HepG2 (cell line): ENCODE measurements around the gene NFATC1. TPM values are rescaled to one million over a fixed set of nuclear protein-coding genes. Genes with fewer than 3 reads are reported as not detected.

Source experiments
- ATAC-seq: fragments of 200-7000 bp; cut with Tn5 transposase; 3 replicates; pipeline ENCODE4 v1.9.1; 2020; ENCODE audit warnings: mild to moderate bottlenecking, moderate library complexity
- BruUV-seq: library from RNA; stranded (reverse); fragments of 400-500 nt; replicated peaks from 2 replicates; lab custom pipeline; 2021; lab: Mats Ljungman, UMichigan
- CTCF ChIA-PET: fragments of 300-600 bp; formaldehyde crosslinking; extraction: SDS; loops from one replicate; lab custom pipeline; 2021; ENCODE audit warnings: low total read pairs, inconsistent platforms, low intra/inter-chr PET ratio; lab: Yijun Ruan, JAX
- POLR2A ChIA-PET: fragments of 350-600 bp; sonication (Branson Sonifier 250); formaldehyde crosslinking; loops from one replicate; lab custom pipeline; 2020; ENCODE audit warnings: antibody characterized with exemption, inconsistent platforms; lab: Yijun Ruan, JAX
- DNase-seq: peaks from one replicate; pipeline ENCODE4 v3.0.0-alpha.2; 2015; ENCODE audit warnings: low spot score
- FAIRE-seq: peaks from 3 replicates; lab custom pipeline; 2011; peaks lifted over from hg19 to GRCh38; lab: Jason Lieb, UNC
- H2AFZ ChIP-seq: one replicate; pipeline ENCODE4 v1.6.1; 2011; ENCODE audit warnings: low read length, inconsistent platforms
- H3K27ac ChIP-seq: fragments of 300-600 bp; 3 replicates; pipeline ENCODE4 v1.8.0; 2011; ENCODE audit warnings: mixed run types, mild to moderate bottlenecking, mixed read lengths, low read length, inconsistent platforms; ENCODE audit not compliant: insufficient read depth; ENCODE audit errors: extremely low read length
- H3K27me3 ChIP-seq, 2 experiments: fragments of 200-600 bp in 1 of 2; 2 replicates in 1 of 2; 3 replicates in 1 of 2; pipeline versions ENCODE4 v1.6.0 to v1.8.0; 2011; ENCODE audit warnings: low read length in 2 of 2, mild to moderate bottlenecking in 2 of 2, moderate library complexity in 2 of 2, inconsistent platforms in 1 of 2; ENCODE audit not compliant: insufficient read depth in 2 of 2, control insufficient read depth in 1 of 2
- H3K36me3 ChIP-seq, 2 experiments: fragments of 200-600 bp in 1 of 2; replicated peaks in 1 of 2; 2 replicates in 1 of 2; 3 replicates in 1 of 2; pipeline versions ENCODE4 v1.5.1 to v1.8.0; 2011; ENCODE audit warnings: low read length in 2 of 2, inconsistent platforms in 1 of 2; ENCODE audit not compliant: insufficient read depth in 2 of 2, control insufficient read depth in 1 of 2
- H3K4me1 ChIP-seq: 2 replicates; pipeline ENCODE4 v1.5.1; 2012; ENCODE audit warnings: low read length, inconsistent platforms; ENCODE audit not compliant: insufficient read depth
- H3K4me2 ChIP-seq: 2 replicates; pipeline ENCODE4 v1.6.0; 2011; ENCODE audit warnings: low read depth, low read length, inconsistent platforms
- H3K4me3 ChIP-seq, 3 experiments: fragments of 200-600 bp in 1 of 3; sonication (generic), shearing (Covaris generic) in 1 of 3; replicated peaks in 1 of 3; 2 replicates each; pipeline ENCODE4 v1.5.1; 2011 to 2016; ENCODE audit warnings: low read length in 3 of 3, inconsistent platforms in 2 of 3, low read depth in 2 of 3, mild to moderate bottlenecking in 2 of 3, control low read depth in 1 of 3, mixed read lengths in 1 of 3; ENCODE audit not compliant: insufficient read depth in 1 of 3
- H3K79me2 ChIP-seq: one replicate; pipeline ENCODE4 v1.6.1; 2011; ENCODE audit warnings: low read length, inconsistent platforms; ENCODE audit not compliant: insufficient read depth
- H3K9ac ChIP-seq: 2 replicates; pipeline ENCODE4 v1.6.0; 2011; ENCODE audit warnings: mild to moderate bottlenecking, low read depth, low read length, inconsistent platforms; ENCODE audit not compliant: insufficient read depth
- H3K9me3 ChIP-seq: 2 replicates; pipeline ENCODE4 v1.5.1; 2012; ENCODE audit warnings: mild to moderate bottlenecking, low read length
- H4K20me1 ChIP-seq: 2 replicates; pipeline ENCODE4 v1.6.0; 2011; ENCODE audit warnings: inconsistent platforms, mild to moderate bottlenecking, low read length, moderate library complexity; ENCODE audit not compliant: insufficient read depth
- KMT2B ChIP-seq: IDR thresholded peaks from 2 replicates; pipeline ENCODE4 v1.6.1; 2016; ENCODE audit warnings: missing genetic modification reagents, missing compliant biosample characterization
- MTF2 ChIP-seq: sonication (generic); formaldehyde crosslinking; IDR thresholded peaks from 2 replicates; pipeline ENCODE4 v1.5.0; 2020; ENCODE audit warnings: missing genetic modification reagents, borderline replicate concordance
- NFKBIZ ChIP-seq: IDR thresholded peaks from 2 replicates; pipeline ENCODE4 v1.6.1; 2018; ENCODE audit warnings: missing genetic modification reagents, missing compliant biosample characterization
- NFYC ChIP-seq: IDR thresholded peaks from 2 replicates; pipeline ENCODE4 v1.6.1; 2016; ENCODE audit warnings: missing genetic modification reagents, missing compliant biosample characterization
- ZFAT ChIP-seq: sonication (generic); formaldehyde crosslinking; conservative IDR thresholded peaks from 2 replicates; pipeline ENCODE4 v1.8.1; 2023; ENCODE audit warnings: missing genetic modification reagents, inconsistent platforms
- ZNF17 ChIP-seq: sonication (generic); formaldehyde crosslinking; IDR thresholded peaks from 2 replicates; pipeline ENCODE4 v1.5.0; 2020; ENCODE audit warnings: mild to moderate bottlenecking, missing genetic modification reagents
- ZNF501 ChIP-seq: sonication (generic); formaldehyde crosslinking; IDR thresholded peaks from 2 replicates; pipeline ENCODE4 v1.5.1; 2020; ENCODE audit warnings: mild to moderate bottlenecking, moderate library complexity, missing genetic modification reagents
- WGBS: methylation state at CpG from one replicate; pipeline ENCODE4 v1.1.6; 2017; ENCODE audit warnings: low lambda C conversion rate; 5-methylcytosine and 5-hydroxymethylcytosine counted together
- in situ Hi-C: cut with HindIII; loops from 2 replicates; pipeline ENCODE4 v1.10.0; 2017; ENCODE audit warnings: low pct_unique_long_range_greater_than_20kb; ENCODE audit not compliant: extremely low pct_ligation_motif_present
- intact Hi-C: fragments of 100-400 bp; cut with micrococcal nuclease; formaldehyde crosslinking; loops from one replicate; pipeline ENCODE4 v1.10.0; 2022; ENCODE audit not compliant: unreplicated experiment
- polyA plus RNA-seq, 8 experiments: library from polyadenylated mRNA; depleted of rRNA in 3 of 8; stranded (reverse) in 7 of 8; unstranded in 1 of 8; fragments of >200 nt; fragmentation: Illumina TruSeq in 4 of 8; extraction: Trizol in 4 of 8; gene quantifications; 2 replicates each; pipeline versions ENCODE4 v1.2.1 to v1.2.3, GENCODE V29; 2011 to 2016; ENCODE audit warnings: low read depth in 4 of 8, missing spikeins in 1 of 8, mixed read lengths in 1 of 8; ENCODE audit not compliant: insufficient read depth in 1 of 8
- total RNA-seq, 5 experiments: library from RNA; depleted of rRNA; stranded (reverse); fragments of >200 nt; fragmentation: Illumina TruSeq; extraction: Trizol; gene quantifications; 2 replicates each; pipeline ENCODE4 v1.2.3, GENCODE V29; 2016; ENCODE audit warnings: low read depth in 1 of 5
- TF ChIP-seq, protein P1 (sequence below): sonication (generic); formaldehyde crosslinking; IDR thresholded peaks from 2 replicates; pipeline ENCODE4 v1.4.0; 2020; ENCODE audit warnings: mild to moderate bottlenecking, missing genetic modification reagents
- TF ChIP-seq, protein P2 (sequence below): IDR thresholded peaks from 2 replicates; pipeline ENCODE4 v1.6.1; 2016; ENCODE audit warnings: missing compliant biosample characterization, missing genetic modification reagents, borderline replicate concordance

The NFATC1 gene
- total and polyA plus RNA-seq, 2 of the 13 experiments (the other 11 are each of a cell fraction or from before 2014, with no cell fraction given), result not detected

DNA sequence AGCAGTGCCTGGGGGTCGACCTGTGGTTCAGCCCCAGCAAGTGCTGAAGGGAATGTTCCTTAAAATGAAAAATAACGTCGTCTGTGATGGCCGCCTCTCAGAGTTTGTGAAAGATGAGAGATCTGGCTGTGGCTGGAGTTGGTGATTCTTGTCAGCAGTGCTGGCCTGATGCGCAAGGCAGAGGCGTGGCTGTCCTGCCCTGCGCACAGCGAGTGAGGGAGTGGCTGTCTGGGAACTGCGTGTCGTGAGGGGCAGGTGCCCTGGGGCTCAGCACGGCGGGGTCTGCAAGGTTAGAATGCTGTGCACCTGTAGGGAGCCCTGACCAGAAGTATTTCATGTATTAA, 8.8 kb downstream of the NFATC1 start:
- intact Hi-C loops, result no loop called here
- H3K79me2 ChIP-seq, result no peaks in the 10 kb centered on the region

More for the DNA sequence above, 8.8 kb downstream of the NFATC1 start:
- Histone ChIP-seq H3K4me3 (no peak overlapping the region), H4K20me1 (no peaks in the 10 kb centered on the region; the same call in 1 of the 2 replicates), H3K27me3 (peaks cover 15 to 59% of the 10 kb centered on the region in 2 experiments), H3K4me2 (no peak overlapping the region), H3K4me1 (0 out of 2 replicates have a peak, but pooled peaks cover 6% of the 10 kb centered on the region), H3K27ac (no peak overlapping the region), H2AFZ (no peak overlapping the region), H3K9ac (no peak overlapping the region), H3K36me3 (no peaks in the 10 kb centered on the region), H3K9me3 (no peaks in the 10 kb centered on the region)
- ATAC-seq (no peak), FAIRE-seq (no peak), DNase-seq (no peak)
- 51% methylated on average over 12 of the region's 12 CpGs for WGBS
- no peak for TF ChIP-seq NFYC (CRISPR knock-in tag)
- TF ChIP-seq, protein P1, sequence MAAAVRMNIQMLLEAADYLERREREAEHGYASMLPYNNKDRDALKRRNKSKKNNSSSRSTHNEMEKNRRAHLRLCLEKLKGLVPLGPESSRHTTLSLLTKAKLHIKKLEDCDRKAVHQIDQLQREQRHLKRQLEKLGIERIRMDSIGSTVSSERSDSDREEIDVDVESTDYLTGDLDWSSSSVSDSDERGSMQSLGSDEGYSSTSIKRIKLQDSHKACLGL, result no peak
- TF ChIP-seq MTF2 (CRISPR knock-in tag), result no peak
- no peak for TF ChIP-seq NFKBIZ (CRISPR knock-in tag)
- no peak for TF ChIP-seq ZFAT (CRISPR knock-in tag)
- no peak for TF ChIP-seq ZNF501
- no peak for TF ChIP-seq KMT2B (CRISPR knock-in tag)
- no peak for TF ChIP-seq ZNF17 (CRISPR knock-in tag)
- TF ChIP-seq, protein P2, sequence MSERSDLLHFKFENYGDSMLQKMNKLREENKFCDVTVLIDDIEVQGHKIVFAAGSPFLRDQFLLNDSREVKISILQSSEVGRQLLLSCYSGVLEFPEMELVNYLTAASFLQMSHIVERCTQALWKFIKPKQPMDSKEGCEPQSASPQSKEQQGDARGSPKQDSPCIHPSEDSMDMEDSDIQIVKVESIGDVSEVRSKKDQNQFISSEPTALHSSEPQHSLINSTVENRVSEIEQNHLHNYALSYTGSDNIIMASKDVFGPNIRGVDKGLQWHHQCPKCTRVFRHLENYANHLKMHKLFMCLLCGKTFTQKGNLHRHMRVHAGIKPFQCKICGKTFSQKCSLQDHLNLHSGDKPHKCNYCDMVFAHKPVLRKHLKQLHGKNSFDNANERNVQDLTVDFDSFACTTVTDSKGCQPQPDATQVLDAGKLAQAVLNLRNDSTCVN (CRISPR knock-in tag), result no peak
- in situ Hi-C loops, result no loop called here
- ChIA-PET CTCF (no interaction called here), POLR2A (no interaction called here)
- no TSS peak for BruUV-seq
